ENCODE results near the gene DHRS4L2.
"Not testable (repeated sequence)": the region's sequence is repeated elsewhere in the genome, so short reads cannot be mapped to it uniquely, and the experiment has no call there.

The DHRS4L2 gene

GRCh38 chr14:24001078-24001477, 12.3 kb downstream of the DHRS4L2 start:
- H3K9me3 ChIP-seq; H3K4me1 ChIP-seq; H3K27me3 ChIP-seq; H3K4me3 ChIP-seq (ENCODE audit: low read depth, low read length); DNase-seq; H3K36me3 ChIP-seq: not testable (repeated sequence)

- not testable (repeated sequence) for H3K36me3 ChIP-seq; H3K27me3 ChIP-seq; DNase-seq; H3K9me3 ChIP-seq; H3K4me3 ChIP-seq (ENCODE audit: low read depth, low read length); H3K4me1 ChIP-seq
Measured at GRCh38 chr14:24001679-24002078, 12.9 kb downstream of the DHRS4L2 start.

- H3K4me1 ChIP-seq, H3K27me3 ChIP-seq, H3K36me3 ChIP-seq, DNase-seq, H3K9me3 ChIP-seq: not testable (repeated sequence)
- peak overlapping the region; percentile 48 for H3K4me3 ChIP-seq (ENCODE audit: low read depth, low read length)
Measured at GRCh38 chr14:24006471-24006816, 17.7 kb downstream of the DHRS4L2 start.

GRCh38 chr14:24006817-24007652, 18.3 kb downstream of the DHRS4L2 start:
- not testable (repeated sequence) for H3K9me3 ChIP-seq, H3K4me1 ChIP-seq, H3K27me3 ChIP-seq, H3K36me3 ChIP-seq
- peak; percentile 81 for DNase-seq
- H3K4me3 ChIP-seq (ENCODE audit: low read depth, low read length) = peak overlapping the region; percentile 48

- Histone ChIP-seq H3K4me3 (ENCODE audit: low read depth, low read length) (no peak overlapping the region), H3K27me3 (no peaks in the 10 kb centered on the region), H3K36me3 (no peaks in the 10 kb centered on the region), H3K4me1 (peaks cover 3% of the 10 kb centered on the region; the same call in 1 of the 2 replicates), H3K9me3 (no peaks in the 10 kb centered on the region; the same call in 1 of the 2 replicates)
- DNase-seq = no peak
- TF ChIP-seq CTCF (IDR thresholded peaks at IDR 0.05; ENCODE audit: low read depth, low read length) = no peak
Measured at GRCh38 chr14:24011051-24011450, 22.3 kb downstream of the DHRS4L2 start.

- not testable (repeated sequence) for H3K27me3 ChIP-seq; H3K4me1 ChIP-seq; DNase-seq; H3K4me3 ChIP-seq (ENCODE audit: low read depth, low read length); H3K36me3 ChIP-seq; H3K9me3 ChIP-seq
Measured at GRCh38 chr14:24012726-24013273, 24.1 kb downstream of the DHRS4L2 start.

GRCh38 chr14:24013654-24014514, 25.2 kb downstream of the DHRS4L2 start:
- TF ChIP-seq CTCF (IDR thresholded peaks at IDR 0.05; ENCODE audit: low read depth, low read length) = peak; percentile 95
- DNase-seq = peak; percentile 54
- Histone ChIP-seq H3K9me3 (no peaks in the 10 kb centered on the region; the same call in 1 of the 2 replicates), H3K27me3 (no peaks in the 10 kb centered on the region), H3K36me3 (no peaks in the 10 kb centered on the region), H3K4me1 (peaks cover 3% of the 10 kb centered on the region; the same call in 1 of the 2 replicates), H3K4me3 (ENCODE audit: low read depth, low read length) (no peak overlapping the region)

GRCh38 chr14:24015745-24016144, 27.0 kb downstream of the DHRS4L2 start:
- H3K9me3 ChIP-seq; H3K36me3 ChIP-seq; H3K27me3 ChIP-seq; H3K4me3 ChIP-seq (ENCODE audit: low read depth, low read length); DNase-seq; H3K4me1 ChIP-seq: not testable (repeated sequence)

GRCh38 chr14:24018978-24019377, 30.2 kb downstream of the DHRS4L2 start:
- DNase-seq; H3K9me3 ChIP-seq; H3K4me1 ChIP-seq; H3K27me3 ChIP-seq; H3K4me3 ChIP-seq (ENCODE audit: low read depth, low read length); H3K36me3 ChIP-seq: not testable (repeated sequence)

- DNase-seq; H3K4me3 ChIP-seq (ENCODE audit: low read depth, low read length); H3K27me3 ChIP-seq: not testable (repeated sequence)
Measured at GRCh38 chr14:24019944-24020343, 31.2 kb downstream of the DHRS4L2 start.

GRCh38 chr14:24020520-24020919, 31.8 kb downstream of the DHRS4L2 start:
- H3K36me3 ChIP-seq; DNase-seq; H3K27me3 ChIP-seq; H3K4me1 ChIP-seq; H3K4me3 ChIP-seq (ENCODE audit: low read depth, low read length); H3K9me3 ChIP-seq: not testable (repeated sequence)

More at GRCh38 chr14:24019944-24020343, 31.2 kb downstream of the DHRS4L2 start:
- not testable (repeated sequence) for H3K9me3 ChIP-seq, H3K4me1 ChIP-seq, H3K36me3 ChIP-seq

- H3K27me3 ChIP-seq; H3K4me3 ChIP-seq (ENCODE audit: low read depth, low read length); H3K4me1 ChIP-seq; DNase-seq; H3K9me3 ChIP-seq; H3K36me3 ChIP-seq: not testable (repeated sequence)
Measured at GRCh38 chr14:24024939-24025418, 36.2 kb downstream of the DHRS4L2 start.

GRCh38 chr14:24029687-24030086, 41.0 kb downstream of the DHRS4L2 start:
- H3K4me1 ChIP-seq; DNase-seq; H3K9me3 ChIP-seq; H3K27me3 ChIP-seq; H3K4me3 ChIP-seq (ENCODE audit: low read depth, low read length); H3K36me3 ChIP-seq: not testable (repeated sequence)
